Activated CD8-positive, alpha-beta T cell treated with anti-CD3 and anti-CD28 coated beads for 36 hours (primary cell): ENCODE results near the gene BEND5. TPM values are rescaled to one million over a fixed set of nuclear protein-coding genes. Genes with fewer than 3 reads are reported as not detected.

ENCODE experiments used
- ATAC-seq: fragments of 200-7000 bp; cut with Tn5 transposase; one replicate; pipeline ENCODE4 v1.10.0; 2021; ENCODE audit warnings: mild to moderate bottlenecking, moderate library complexity
- CTCF ChIA-PET: fragments of 350-600 bp; sonication (Branson Sonifier 250); formaldehyde crosslinking; loops from one replicate; lab custom pipeline; 2021; ENCODE audit warnings: antibody characterized with exemption; lab: Charles Lee
- POLR2A ChIA-PET: fragments of 350-600 bp; sonication (Branson Sonifier 250); formaldehyde crosslinking; loops from one replicate; lab custom pipeline; 2021; ENCODE audit warnings: antibody characterized with exemption; lab: Charles Lee
- DNase-seq: peaks from one replicate; pipeline ENCODE4 v3.0.0-alpha.2; 2020
- H3K27ac Mint-ChIP-seq: one replicate; pipeline ENCODE4 v1.8.0; 2021; ENCODE audit warnings: mild to moderate bottlenecking, mixed read lengths
- H3K27me3 Mint-ChIP-seq: one replicate; pipeline ENCODE4 v1.8.0; 2021; ENCODE audit warnings: mixed read lengths
- H3K36me3 Mint-ChIP-seq: one replicate; pipeline ENCODE4 v1.8.0; 2021; ENCODE audit warnings: low read depth, mixed read lengths
- H3K4me1 Mint-ChIP-seq: one replicate; pipeline ENCODE4 v1.8.0; 2021; ENCODE audit warnings: low read depth, mixed read lengths
- H3K4me3 Mint-ChIP-seq: one replicate; pipeline ENCODE4 v1.8.0; 2021; ENCODE audit warnings: mild to moderate bottlenecking, moderate library complexity, mixed read lengths
- H3K9me3 Mint-ChIP-seq: one replicate; pipeline ENCODE4 v1.8.0; 2021; ENCODE audit warnings: mixed read lengths
- CTCF ChIP-seq: fragments of 200-600 bp; IDR thresholded peaks from one replicate; pipeline ENCODE4 v1.8.0; 2022; ENCODE audit warnings: antibody characterized with exemption, mild to moderate bottlenecking
- intact Hi-C: fragments of 100-400 bp; cut with micrococcal nuclease; formaldehyde crosslinking; loops from one replicate; pipeline ENCODE4 v1.10.0; 2022
- total RNA-seq, 2 experiments: library from RNA; stranded (reverse); gene quantifications; one replicate each; pipeline ENCODE4 v1.2.3, GENCODE V29; 2021

BEND5 gene
- total RNA-seq, 2 experiments from 2014 or later: 62.6 to 73.6 TPM

GRCh38 chr1:48771561-48771960 is 5.1 kb downstream of the BEND5 start:
- Mint-ChIP-seq H3K4me1 (peaks cover 45% of the 10 kb centered on the region), H3K27me3 (peaks cover 2% of the 10 kb centered on the region), H3K9me3 (no peaks in the 10 kb centered on the region), H3K4me3 (no peak overlapping the region), H3K27ac (no peak overlapping the region), H3K36me3 (peaks cover 80% of the 10 kb centered on the region)
- ChIA-PET POLR2A (interaction anchor here (1.6 kb wide), 1 partner anchor 30 kb away, joined by 4 read pairs; no protein-coding TSS in a partner anchor), CTCF (no interaction called here)
- DNase-seq (no peak), ATAC-seq (no peak)
- no peak for TF ChIP-seq CTCF
- intact Hi-C loops: no loop called here

DNA sequence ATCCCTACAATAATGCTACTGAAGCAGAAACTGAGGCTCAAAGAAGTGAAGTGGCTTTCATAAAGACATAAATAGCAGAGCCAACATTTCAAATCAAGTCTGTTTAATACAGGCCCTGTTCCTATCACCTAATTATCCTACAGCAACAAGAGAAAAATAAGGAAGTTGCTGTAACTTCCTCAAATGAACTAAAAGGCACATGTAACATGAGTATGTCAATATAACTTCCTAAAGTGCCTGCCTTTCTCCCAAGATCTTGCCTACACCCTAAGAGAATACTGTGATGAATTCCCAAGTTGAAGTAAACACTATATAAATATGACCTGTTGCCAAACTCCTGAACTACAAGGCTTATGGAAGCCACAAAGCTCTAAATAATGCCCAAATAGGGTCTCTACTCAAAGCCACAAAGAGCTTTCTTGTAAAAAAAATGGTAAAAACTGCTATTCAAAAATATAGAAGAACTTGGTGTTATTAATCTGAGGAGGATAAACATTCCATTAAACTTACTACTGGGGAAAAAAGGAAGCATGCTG is 8.6 kb downstream of the BEND5 start:
- no peaks in the 10 kb centered on the region for H3K27me3 Mint-ChIP-seq
- ChIA-PET CTCF (interaction anchor here (1.0 kb wide), 1 partner anchor 195 kb away, joined by 4 read pairs; no protein-coding TSS in a partner anchor), POLR2A (interaction anchor here (1.1 to 1.2 kb wide), 2 partner anchors 23 to 24 kb away, joined by 3 read pairs; no protein-coding TSS in a partner anchor)
- H3K9me3 Mint-ChIP-seq: no peaks in the 10 kb centered on the region
- intact Hi-C loops: no loop called here
- H3K36me3 Mint-ChIP-seq: peaks cover 74% of the 10 kb centered on the region
- DNase-seq (no peak), ATAC-seq (no peak)
- no peak overlapping the region for H3K27ac Mint-ChIP-seq
- no peak for TF ChIP-seq CTCF
- H3K4me3 Mint-ChIP-seq: no peak overlapping the region
- H3K4me1 Mint-ChIP-seq: peaks cover 34% of the 10 kb centered on the region

DNA sequence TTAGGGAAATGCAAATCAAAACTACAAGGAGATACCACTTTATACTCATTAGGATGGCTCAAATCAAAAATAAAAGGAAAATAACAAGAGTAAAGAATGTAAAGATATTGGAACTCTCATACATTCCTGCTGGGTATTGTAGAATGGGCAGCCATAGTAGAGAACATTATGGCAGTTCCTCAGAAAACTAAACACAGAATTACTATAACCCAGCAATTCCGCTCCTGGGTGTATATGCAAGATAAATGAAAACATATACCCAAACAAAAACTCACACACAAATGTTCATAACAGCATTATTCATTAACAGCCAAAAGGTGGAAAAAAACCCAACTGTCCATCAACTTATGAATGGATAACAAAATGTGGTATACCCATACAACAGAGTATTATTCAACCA is 11.4 kb downstream of the BEND5 start:
- no peak overlapping the region for H3K4me3 Mint-ChIP-seq
- H3K36me3 Mint-ChIP-seq: peaks cover 63% of the 10 kb centered on the region
- peaks cover 30% of the 10 kb centered on the region for H3K4me1 Mint-ChIP-seq
- no peaks in the 10 kb centered on the region for H3K27me3 Mint-ChIP-seq
- intact Hi-C loops: no loop called here
- ATAC-seq: no peak
- no peak overlapping the region for H3K27ac Mint-ChIP-seq
- no peak for TF ChIP-seq CTCF
- DNase-seq: no peak
- POLR2A ChIA-PET: interaction anchor here (2.7 kb wide), 1 partner anchor 11 kb away, joined by 7 read pairs; the partner anchor contains the start of gene BEND5
- CTCF ChIA-PET: no interaction called here
- no peaks in the 10 kb centered on the region for H3K9me3 Mint-ChIP-seq

GRCh38 chr1:48761986-48762385 is 14.7 kb downstream of the BEND5 start:
- Mint-ChIP-seq H3K9me3 (no peaks in the 10 kb centered on the region), H3K27ac (no peak overlapping the region), H3K4me1 (peaks cover 36% of the 10 kb centered on the region), H3K27me3 (no peaks in the 10 kb centered on the region), H3K36me3 (peaks cover 69% of the 10 kb centered on the region), H3K4me3 (no peak overlapping the region)
- ChIA-PET CTCF (no interaction called here), POLR2A (no interaction called here)
- intact Hi-C loops: no loop called here
- DNase-seq (no peak), ATAC-seq (no peak)
- TF ChIP-seq CTCF: no peak

DNA sequence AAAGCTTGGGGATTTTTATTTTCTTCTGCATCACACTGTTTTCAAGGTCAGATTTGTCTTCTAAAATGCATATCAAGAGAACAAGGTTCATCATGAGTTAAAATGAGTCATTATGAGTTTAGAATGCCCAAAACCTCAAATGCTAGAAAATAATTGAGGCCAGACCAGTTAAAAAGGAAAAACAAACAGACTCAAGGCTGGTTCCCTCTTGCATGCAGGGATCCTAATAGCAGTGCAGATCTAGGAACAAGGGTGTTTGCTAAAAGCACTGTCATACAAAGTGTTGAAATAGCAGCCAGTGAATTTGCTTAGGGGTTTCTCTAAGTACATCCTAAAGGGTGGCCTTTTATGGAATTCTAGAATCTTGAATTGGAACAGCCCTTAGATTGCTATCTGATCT is 15.3 kb downstream of the BEND5 start:
- DNase-seq (no peak), ATAC-seq (no peak)
- Mint-ChIP-seq H3K36me3 (peaks cover 70% of the 10 kb centered on the region), H3K27me3 (no peaks in the 10 kb centered on the region), H3K4me3 (no peak overlapping the region), H3K4me1 (peaks cover 40% of the 10 kb centered on the region), H3K27ac (no peak overlapping the region), H3K9me3 (no peaks in the 10 kb centered on the region)
- intact Hi-C loops: no loop called here
- ChIA-PET POLR2A (no interaction called here), CTCF (no interaction called here)
- no peak for TF ChIP-seq CTCF
